Measurements from ENCODE around the gene ABCB8. TPM values are rescaled to one million over a fixed set of nuclear protein-coding genes. Genes with fewer than 3 reads are reported as not detected.

ABCB8 gene
- total RNA-seq, 4 donors from 2014 or later: 22.9 to 35.2 (median 27.6) TPM

DNA sequence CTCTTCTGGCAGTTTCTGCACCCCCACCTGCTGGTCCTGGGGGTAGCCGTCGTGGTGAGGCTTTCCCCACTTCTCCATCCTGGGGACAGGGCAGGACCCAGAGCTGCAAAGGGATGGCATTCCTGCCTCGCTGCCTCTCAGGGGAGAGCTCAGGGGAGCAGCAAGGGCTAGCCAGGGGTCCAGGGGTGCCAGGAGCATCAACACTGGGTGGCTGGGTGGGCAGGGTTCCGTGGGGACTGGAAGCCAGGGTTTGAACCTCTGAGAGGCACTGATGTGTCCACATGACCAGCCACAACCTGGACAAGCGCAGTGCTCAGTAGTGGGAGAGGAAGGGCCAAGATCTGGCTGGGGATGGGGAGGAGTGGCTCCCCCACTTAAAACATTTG is 5.6 kb downstream of the ABCB8 start:
- no peak overlapping the region for H3K4me3 ChIP-seq (ENCODE audit: low read depth, poor library complexity, severe bottlenecking)
- DNase-seq (ENCODE audit: low spot score in 2 of 2): no peak
- intact Hi-C loops (cut with DNase I; ENCODE audit: low total_unique reads): no loop called here
- no peak for TF ChIP-seq CTCF (IDR thresholded peaks at IDR 0.05)
- no peak for TF ChIP-seq POLR2A (IDR thresholded peaks at IDR 0.05)
- WGBS, 2 donors: 97% methylated on average over 5 of the region's 5 CpGs

- no peak overlapping the region for H3K4me3 ChIP-seq (ENCODE audit: low read depth, poor library complexity, severe bottlenecking)
- WGBS, 2 donors: 95 to 96% methylated on average over 14 to 18 of the region's 21 CpGs
- no peak for DNase-seq (ENCODE audit: low spot score in 2 of 2)
- intact Hi-C loops (cut with DNase I; ENCODE audit: low total_unique reads): no loop called here
- TF ChIP-seq CTCF (IDR thresholded peaks at IDR 0.05) (no peak), POLR2A (IDR thresholded peaks at IDR 0.05) (no peak)
Observed at GRCh38 chr7:151034312-151035025, 6.2 kb downstream of the ABCB8 start.

GRCh38 chr7:151035026-151035717 is 6.9 kb downstream of the ABCB8 start:
- 89% methylated on average over 21 of the region's 21 CpGs for WGBS, 2 donors
- TF ChIP-seq POLR2A (IDR thresholded peaks at IDR 0.05) (no peak), CTCF (IDR thresholded peaks at IDR 0.05) (no peak)
- no peak overlapping the region for H3K4me3 ChIP-seq (ENCODE audit: low read depth, poor library complexity, severe bottlenecking)
- intact Hi-C loops (cut with DNase I; ENCODE audit: low total_unique reads): no loop called here
- no peak for DNase-seq (ENCODE audit: low spot score in 2 of 2)

GRCh38 chr7:151035902-151036301 is 7.7 kb downstream of the ABCB8 start:
- intact Hi-C loops (cut with DNase I; ENCODE audit: low total_unique reads): no loop called here

More at GRCh38 chr7:151035902-151036301, 7.7 kb downstream of the ABCB8 start:
- TF ChIP-seq POLR2A (IDR thresholded peaks at IDR 0.05) (no peak), CTCF (IDR thresholded peaks at IDR 0.05) (no peak)
- WGBS, 2 donors: 90 to 95% methylated on average over 12 to 14 of the region's 17 CpGs
- no peak overlapping the region for H3K4me3 ChIP-seq (ENCODE audit: low read depth, poor library complexity, severe bottlenecking)
- no peak for DNase-seq (ENCODE audit: low spot score in 2 of 2)
